PC-3 (cell line): ENCODE data around the gene TRPC1. TPM values are rescaled to one million over a fixed set of nuclear protein-coding genes. Genes with fewer than 3 reads are reported as not detected.

ENCODE experiments used
- ATAC-seq: fragments of 200-7000 bp; cut with Tn5 transposase; 2 replicates; pipeline ENCODE4 v1.9.1; 2020; ENCODE audit warnings: mild to moderate bottlenecking, moderate library complexity
- BruUV-seq: library from RNA; stranded (reverse); fragments of 400-500 nt; replicated peaks from 2 replicates; lab custom pipeline; 2021; lab: Mats Ljungman, UMichigan
- CTCF ChIA-PET: fragments of 300-600 bp; sonication (Branson Sonifier 250); formaldehyde crosslinking; loops from one replicate; lab custom pipeline; 2022; ENCODE audit warnings: antibody characterized with exemption; lab: Charles Lee
- POLR2A ChIA-PET: fragments of 300-600 bp; sonication (Branson Sonifier 250); formaldehyde crosslinking; loops from one replicate; lab custom pipeline; 2022; ENCODE audit warnings: antibody characterized with exemption; ENCODE audit not compliant: unreplicated experiment; lab: Charles Lee
- DNase-seq: peaks from one replicate; pipeline ENCODE4 v3.0.0-alpha.2; 2015
- H2AFZ ChIP-seq: fragments of 300-600 bp; sonication (generic); 2 replicates; pipeline ENCODE4 v1.6.0; 2016; ENCODE audit warnings: antibody characterized with exemption, low read length
- H3F3A ChIP-seq: fragments of 300-600 bp; sonication (generic); one replicate; pipeline ENCODE4 v1.6.0; 2017; ENCODE audit warnings: antibody characterized with exemption, low read length, control low read depth, mild to moderate bottlenecking; ENCODE audit not compliant: unreplicated experiment
- H3K27ac ChIP-seq: fragments of 300-600 bp; sonication (generic); 2 replicates; pipeline ENCODE4 v1.5.1; 2016; ENCODE audit warnings: mild to moderate bottlenecking, low read length
- H3K27me3 ChIP-seq: fragments of 300-600 bp; sonication (generic); 2 replicates; pipeline ENCODE4 v1.6.1; 2016; ENCODE audit warnings: low read length, mixed read lengths
- H3K36me3 ChIP-seq: fragments of 300-600 bp; sonication (generic); 2 replicates; pipeline ENCODE4 v1.6.1; 2016; ENCODE audit warnings: low read depth, mixed run types, low read length, mixed read lengths
- H3K4me1 ChIP-seq: fragments of 300-600 bp; sonication (generic); 2 replicates; pipeline ENCODE4 v1.5.1; 2016; ENCODE audit warnings: low read length; ENCODE audit not compliant: insufficient read depth
- H3K4me2 ChIP-seq: fragments of 300-600 bp; sonication (generic); 2 replicates; pipeline ENCODE4 v1.6.0; 2016; ENCODE audit warnings: low read length
- H3K4me3 ChIP-seq: fragments of 300-600 bp; sonication (generic); 2 replicates; pipeline ENCODE4 v1.5.1; 2016; ENCODE audit warnings: mild to moderate bottlenecking, low read length, mixed read lengths
- H3K79me2 ChIP-seq: fragments of 300-600 bp; sonication (generic); 2 replicates; pipeline ENCODE4 v1.6.1; 2017; ENCODE audit warnings: low read length, mixed read lengths
- H3K9ac ChIP-seq: fragments of 300-600 bp; sonication (generic); 2 replicates; pipeline ENCODE4 v1.6.0; 2016; ENCODE audit warnings: mild to moderate bottlenecking, low read length
- H3K9me2 ChIP-seq: fragments of 300-600 bp; sonication (generic); replicated peaks from 2 replicates; pipeline ENCODE4 v1.6.1; 2016; ENCODE audit warnings: mixed run types, low read length, mixed read lengths
- H3K9me3 ChIP-seq: fragments of 300-600 bp; sonication (generic); 2 replicates; pipeline ENCODE4 v1.6.1; 2016; ENCODE audit warnings: low read length, mixed read lengths
- H4K20me1 ChIP-seq: fragments of 300-600 bp; sonication (generic); 2 replicates; pipeline ENCODE4 v1.6.1; 2016; ENCODE audit warnings: low read length, mixed read lengths
- CTCF ChIP-seq: fragments of 300-600 bp; sonication (generic); conservative IDR thresholded peaks from 2 replicates; pipeline ENCODE4 v1.5.1; 2017; ENCODE audit warnings: antibody characterized with exemption, low read depth, mild to moderate bottlenecking, low read length
- EZH2 ChIP-seq: fragments of 300-600 bp; sonication (generic); IDR thresholded peaks from one replicate; pipeline ENCODE4 v1.6.1; 2017; ENCODE audit warnings: antibody characterized with exemption, mild to moderate bottlenecking, low read length; ENCODE audit not compliant: unreplicated experiment
- EZH2phosphoT487 ChIP-seq: fragments of 300-600 bp; sonication (generic); IDR thresholded peaks from 2 replicates; pipeline ENCODE4 v1.6.1; 2018; ENCODE audit warnings: mild to moderate bottlenecking, antibody characterized with exemption, low read length, borderline replicate concordance
- intact Hi-C: fragments of 100-400 bp; cut with micrococcal nuclease; formaldehyde crosslinking; loops from 2 replicates; pipeline ENCODE4 v1.9.0; 2023
- total RNA-seq: library from RNA; depleted of rRNA; stranded (reverse); fragments of >200 nt; gene quantifications from 2 replicates; pipeline ENCODE4 v1.2.3, GENCODE V29; 2014

The TRPC1 gene
- total RNA-seq, 1 experiment from 2014 or later, result 1.7 TPM

- Histone ChIP-seq H3K27ac (no peak overlapping the region), H3K4me1 (no peaks in the 10 kb centered on the region), H3K9me2 (no peaks in the 10 kb centered on the region), H3K27me3 (no peaks in the 10 kb centered on the region), H3K79me2 (no peaks in the 10 kb centered on the region), H3K4me3 (no peak overlapping the region), H3F3A (no peaks in the 10 kb centered on the region), H2AFZ (no peak overlapping the region), H3K9ac (no peak overlapping the region), H4K20me1 (no peaks in the 10 kb centered on the region), H3K4me2 (no peak overlapping the region), H3K9me3 (no peaks in the 10 kb centered on the region), H3K36me3 (no peaks in the 10 kb centered on the region)
- CTCF ChIA-PET, result no interaction called here
- no TSS peak for BruUV-seq
- TF ChIP-seq EZH2phosphoT487 (no peak), EZH2 (no peak), CTCF (no peak)
- intact Hi-C loops, result no loop called here
- POLR2A ChIA-PET, result no interaction called here
- DNase-seq, result no peak
- no peak for ATAC-seq
Observed at GRCh38 chr3:142837526-142837925, 113.7 kb downstream of the TRPC1 start.

- H3K79me2 ChIP-seq, result no peaks in the 10 kb centered on the region
- H3K9me3 ChIP-seq, result no peaks in the 10 kb centered on the region
- ATAC-seq (no peak), DNase-seq (no peak)
- no peak overlapping the region for H3K9ac ChIP-seq
- no peaks in the 10 kb centered on the region for H4K20me1 ChIP-seq
- intact Hi-C loops, result no loop called here
- POLR2A ChIA-PET, result no interaction called here
- H3K27me3 ChIP-seq, result no peaks in the 10 kb centered on the region
- no peak overlapping the region for H3K27ac ChIP-seq
- CTCF ChIA-PET, result no interaction called here
- H3K4me2 ChIP-seq, result no peak overlapping the region
- H3K4me1 ChIP-seq, result no peaks in the 10 kb centered on the region; the same call in 1 of the 2 replicates
- H3K4me3 ChIP-seq, result no peak overlapping the region
- no TSS peak for BruUV-seq
- no peak overlapping the region for H2AFZ ChIP-seq
- H3K36me3 ChIP-seq, result no peaks in the 10 kb centered on the region
- no peaks in the 10 kb centered on the region for H3K9me2 ChIP-seq
- TF ChIP-seq CTCF, result no peak
- TF ChIP-seq EZH2, result no peak
- TF ChIP-seq EZH2phosphoT487, result no peak
- H3F3A ChIP-seq, result no peaks in the 10 kb centered on the region
Observed at GRCh38 chr3:142839831-142840230, 116.0 kb downstream of the TRPC1 start.

GRCh38 chr3:142844339-142844977, 120.6 kb downstream of the TRPC1 start:
- no peak for TF ChIP-seq EZH2
- TF ChIP-seq CTCF, result peak; percentile 70
- TF ChIP-seq EZH2phosphoT487, result no peak
- intact Hi-C loops, result loop anchor here (2.0 kb wide), 1 partner anchor 44 kb away; the partner anchor contains the start of gene PCOLCE2
- no peaks in the 10 kb centered on the region for H3K9me2 ChIP-seq
- no peak overlapping the region for H2AFZ ChIP-seq
- peak; percentile 74 for ATAC-seq
- POLR2A ChIA-PET, result no interaction called here
- no peaks in the 10 kb centered on the region for H3K36me3 ChIP-seq
- H3F3A ChIP-seq, result no peaks in the 10 kb centered on the region
- DNase-seq, result peak; percentile 66
- no peaks in the 10 kb centered on the region for H3K79me2 ChIP-seq
- H3K4me2 ChIP-seq, result no peak overlapping the region
- H4K20me1 ChIP-seq, result no peaks in the 10 kb centered on the region
- H3K4me1 ChIP-seq, result peaks cover 5% of the 10 kb centered on the region
- no TSS peak for BruUV-seq
- H3K27ac ChIP-seq, result no peak overlapping the region
- H3K9me3 ChIP-seq, result no peaks in the 10 kb centered on the region
- CTCF ChIA-PET, result no interaction called here
- H3K4me3 ChIP-seq, result no peak overlapping the region
- H3K9ac ChIP-seq, result no peak overlapping the region
- no peaks in the 10 kb centered on the region for H3K27me3 ChIP-seq
